OCI-LY1 (cell line): ENCODE measurements around the gene SRSF11.

Experiments used
- H2AFZ ChIP-seq: fragments of 200-600 bp; sonication (generic), shearing (Covaris generic); 2 replicates; pipeline ENCODE4 v1.6.0; 2014; ENCODE audit warnings: antibody characterized with exemption, mild to moderate bottlenecking, low read length
- H3F3A ChIP-seq: fragments of 200-600 bp; sonication (generic), shearing (Covaris generic); 2 replicates; pipeline ENCODE4 v1.6.0; 2014; ENCODE audit warnings: mild to moderate bottlenecking, antibody characterized with exemption, low read length, moderate library complexity; ENCODE audit not compliant: insufficient read depth
- H3K27ac ChIP-seq: fragments of 200-600 bp; sonication (generic); 2 replicates; pipeline ENCODE4 v1.5.1; 2014; ENCODE audit warnings: low read length, mixed run types, mild to moderate bottlenecking, low read depth; ENCODE audit not compliant: poor library complexity, severe bottlenecking
- H3K27me3 ChIP-seq: fragments of 200-600 bp; sonication (generic); 2 replicates; pipeline ENCODE4 v1.6.0; 2014; ENCODE audit warnings: antibody characterized with exemption, mild to moderate bottlenecking, low read length, moderate library complexity; ENCODE audit not compliant: insufficient read depth
- H3K36me3 ChIP-seq: fragments of 200-600 bp; sonication (generic); 2 replicates; pipeline ENCODE4 v1.6.1; 2014; ENCODE audit warnings: mild to moderate bottlenecking, antibody characterized with exemption, low read length, moderate library complexity, mixed read lengths; ENCODE audit not compliant: insufficient read depth
- H3K4me1 ChIP-seq: fragments of 200-600 bp; sonication (generic); 2 replicates; pipeline ENCODE4 v1.5.1; 2014; ENCODE audit warnings: mild to moderate bottlenecking, low read length, moderate library complexity; ENCODE audit not compliant: insufficient read depth, severe bottlenecking
- H3K4me2 ChIP-seq: fragments of 200-600 bp; sonication (generic), shearing (Covaris generic); 2 replicates; pipeline ENCODE4 v1.6.1; 2014; ENCODE audit warnings: low read length
- H3K4me3 ChIP-seq: fragments of 200-600 bp; sonication (generic); 2 replicates; pipeline ENCODE4 v1.5.1; 2014; ENCODE audit warnings: low read length, low read depth, mild to moderate bottlenecking, mixed read lengths; ENCODE audit not compliant: poor library complexity, severe bottlenecking
- H3K79me2 ChIP-seq: fragments of 200-600 bp; shearing (Covaris generic); 2 replicates; pipeline ENCODE4 v1.6.1; 2016; ENCODE audit warnings: mixed run types, low read length, mixed read lengths; ENCODE audit not compliant: insufficient read depth
- H3K9ac ChIP-seq: fragments of 200-600 bp; sonication (generic), shearing (Covaris generic); 2 replicates; pipeline ENCODE4 v1.6.1; 2014; ENCODE audit warnings: mild to moderate bottlenecking, low read length, mixed read lengths
- H3K9me2 ChIP-seq: fragments of 200-600 bp; sonication (generic), shearing (Covaris generic); 2 replicates; pipeline ENCODE4 v1.6.1; 2014; ENCODE audit warnings: low read depth, mild to moderate bottlenecking, low read length, mixed read lengths
- H3K9me3 ChIP-seq: fragments of 200-600 bp; shearing (Covaris generic); 2 replicates; pipeline ENCODE4 v1.6.1; 2014; ENCODE audit warnings: low read length, mixed read lengths
- H4K20me1 ChIP-seq: fragments of 200-600 bp; sonication (generic), shearing (Covaris generic); 2 replicates; pipeline ENCODE4 v1.6.0; 2016; ENCODE audit warnings: mild to moderate bottlenecking, low read length; ENCODE audit not compliant: insufficient read depth
- EZH2 ChIP-seq: fragments of 200-600 bp; sonication (generic), shearing (Covaris generic); IDR thresholded peaks from 2 replicates; pipeline ENCODE4 v1.8.0; 2017; ENCODE audit warnings: borderline replicate concordance, mixed run types, mild to moderate bottlenecking, antibody characterized with exemption, low read length, moderate library complexity, mixed read lengths
- TF ChIP-seq, protein P1 (sequence below): fragments of 200-600 bp; sonication (generic), shearing (Covaris generic); IDR thresholded peaks from 2 replicates; pipeline ENCODE4 v1.5.1; 2017; ENCODE audit warnings: mild to moderate bottlenecking, antibody characterized with exemption, low read length, moderate library complexity, mixed read lengths

The SRSF11 gene

DNA sequence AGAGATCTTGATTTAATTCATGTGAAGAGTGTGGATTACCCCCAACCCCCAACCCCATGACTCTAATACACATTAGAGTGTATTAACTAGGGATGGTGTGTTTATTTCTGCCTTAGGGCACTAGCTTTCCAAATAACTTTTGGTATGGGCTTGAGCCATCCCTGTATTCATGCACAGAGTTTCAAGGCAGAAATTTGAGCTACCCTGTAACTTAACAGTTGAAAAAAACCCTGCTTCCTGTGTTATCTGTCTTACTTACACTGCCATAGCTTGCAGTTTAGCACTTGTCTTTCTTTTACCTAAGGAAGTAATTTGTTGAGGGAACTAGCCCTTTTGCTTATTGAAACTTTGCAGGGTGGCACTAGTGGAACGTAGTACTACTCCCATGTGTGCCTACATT, 6.3 kb downstream of the SRSF11 start:
- Histone ChIP-seq H3F3A (no peaks in the 10 kb centered on the region), H3K27ac (no peak overlapping the region), H3K4me3 (no peak overlapping the region), H3K9ac (no peak overlapping the region), H2AFZ (no peak overlapping the region), H3K9me3 (no peaks in the 10 kb centered on the region), H3K36me3 (peaks cover 96% of the 10 kb centered on the region), H3K9me2 (no peaks in the 10 kb centered on the region), H3K4me1 (peaks cover 27% of the 10 kb centered on the region), H3K4me2 (no peak overlapping the region), H3K79me2 (peaks cover 66% of the 10 kb centered on the region), H4K20me1 (peaks cover 15% of the 10 kb centered on the region; the same call in 1 of the 2 replicates), H3K27me3 (no peaks in the 10 kb centered on the region)
- TF ChIP-seq, protein P1, sequence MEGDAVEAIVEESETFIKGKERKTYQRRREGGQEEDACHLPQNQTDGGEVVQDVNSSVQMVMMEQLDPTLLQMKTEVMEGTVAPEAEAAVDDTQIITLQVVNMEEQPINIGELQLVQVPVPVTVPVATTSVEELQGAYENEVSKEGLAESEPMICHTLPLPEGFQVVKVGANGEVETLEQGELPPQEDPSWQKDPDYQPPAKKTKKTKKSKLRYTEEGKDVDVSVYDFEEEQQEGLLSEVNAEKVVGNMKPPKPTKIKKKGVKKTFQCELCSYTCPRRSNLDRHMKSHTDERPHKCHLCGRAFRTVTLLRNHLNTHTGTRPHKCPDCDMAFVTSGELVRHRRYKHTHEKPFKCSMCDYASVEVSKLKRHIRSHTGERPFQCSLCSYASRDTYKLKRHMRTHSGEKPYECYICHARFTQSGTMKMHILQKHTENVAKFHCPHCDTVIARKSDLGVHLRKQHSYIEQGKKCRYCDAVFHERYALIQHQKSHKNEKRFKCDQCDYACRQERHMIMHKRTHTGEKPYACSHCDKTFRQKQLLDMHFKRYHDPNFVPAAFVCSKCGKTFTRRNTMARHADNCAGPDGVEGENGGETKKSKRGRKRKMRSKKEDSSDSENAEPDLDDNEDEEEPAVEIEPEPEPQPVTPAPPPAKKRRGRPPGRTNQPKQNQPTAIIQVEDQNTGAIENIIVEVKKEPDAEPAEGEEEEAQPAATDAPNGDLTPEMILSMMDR, result no peak
- no peak for TF ChIP-seq EZH2

DNA sequence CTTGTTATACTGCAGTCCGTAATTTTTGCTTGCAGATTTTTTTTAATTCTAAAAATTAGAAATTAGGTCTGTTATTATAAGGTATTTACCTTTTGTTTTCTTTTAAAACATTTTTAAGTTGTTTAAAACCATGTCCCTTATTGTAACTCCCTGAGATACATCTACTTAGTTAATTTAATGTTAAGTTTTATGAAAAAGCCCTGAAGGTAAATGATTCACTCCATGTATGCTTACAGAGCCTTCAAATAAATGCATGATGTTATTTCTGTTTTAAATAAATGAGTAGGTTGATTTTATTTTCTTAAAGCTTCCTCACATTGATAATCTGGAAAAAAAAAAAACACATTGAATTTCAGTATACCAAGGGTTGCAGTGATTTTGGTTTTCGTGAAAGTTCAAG, 7.5 kb downstream of the SRSF11 start:
- peaks cover 12% of the 10 kb centered on the region; the same call in 1 of the 2 replicates for H4K20me1 ChIP-seq
- H3K36me3 ChIP-seq, result peaks cover 96% of the 10 kb centered on the region
- H3K4me2 ChIP-seq, result no peak overlapping the region
- H3K4me3 ChIP-seq, result no peak overlapping the region
- H3K9me3 ChIP-seq, result no peaks in the 10 kb centered on the region
- no peak overlapping the region for H3K27ac ChIP-seq
- H3K9me2 ChIP-seq, result no peaks in the 10 kb centered on the region
- H3K27me3 ChIP-seq, result no peaks in the 10 kb centered on the region
- TF ChIP-seq, protein P1, result no peak
- TF ChIP-seq EZH2, result no peak
- no peak overlapping the region for H3K9ac ChIP-seq
- H2AFZ ChIP-seq, result no peak overlapping the region
- H3K79me2 ChIP-seq, result peaks cover 54% of the 10 kb centered on the region
- no peaks in the 10 kb centered on the region for H3F3A ChIP-seq
- H3K4me1 ChIP-seq, result peaks cover 14% of the 10 kb centered on the region

DNA sequence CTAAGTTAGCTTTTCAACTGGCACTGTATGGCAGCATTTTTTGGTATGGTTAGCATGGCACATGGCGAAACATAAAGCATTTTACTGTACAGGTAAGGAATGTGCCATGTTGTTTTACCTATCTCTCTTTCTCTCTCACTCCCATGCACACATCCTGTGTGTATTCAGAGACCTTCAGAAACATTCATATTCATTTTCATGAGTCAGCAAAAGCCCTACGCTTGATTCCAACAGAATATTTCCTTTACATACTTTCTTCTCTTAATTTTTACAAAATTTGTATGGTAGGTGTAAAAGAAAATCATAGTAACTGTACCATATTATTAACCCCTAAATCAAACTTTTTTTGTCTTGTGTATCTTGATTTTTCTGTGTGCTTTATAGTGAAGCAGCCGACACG, 10.3 kb downstream of the SRSF11 start:
- peaks cover 100% of the 10 kb centered on the region for H3K36me3 ChIP-seq
- H3K9ac ChIP-seq, result no peak overlapping the region
- H3K4me3 ChIP-seq, result no peak overlapping the region
- H3K9me2 ChIP-seq, result no peaks in the 10 kb centered on the region
- no peak overlapping the region for H2AFZ ChIP-seq
- H3K79me2 ChIP-seq, result peaks cover 26% of the 10 kb centered on the region
- no peaks in the 10 kb centered on the region for H3K4me1 ChIP-seq
- no peak overlapping the region for H3K27ac ChIP-seq
- peaks cover 5% of the 10 kb centered on the region; the same call in 1 of the 2 replicates for H4K20me1 ChIP-seq
- no peaks in the 10 kb centered on the region for H3F3A ChIP-seq
- H3K27me3 ChIP-seq, result no peaks in the 10 kb centered on the region
- TF ChIP-seq, protein P1, result no peak
- no peak for TF ChIP-seq EZH2
- H3K4me2 ChIP-seq, result no peak overlapping the region
- no peaks in the 10 kb centered on the region for H3K9me3 ChIP-seq
